SK-N-SH (cell line): ENCODE measurements around the gene PDIK1L. TPM values are rescaled to one million over a fixed set of nuclear protein-coding genes. Genes with fewer than 3 reads are reported as not detected.

Experiments used
- CTCF ChIA-PET: fragments of 300-600, 350-600 bp; formaldehyde crosslinking; extraction: SDS; loops from one replicate; lab custom pipeline; 2021; lab: Yijun Ruan, JAX
- POLR2A ChIA-PET: fragments of 350-600 bp; sonication (Branson Sonifier 250); formaldehyde crosslinking; extraction: SDS; loops from one replicate; lab custom pipeline; 2020; ENCODE audit warnings: antibody characterized with exemption, inconsistent platforms; lab: Yijun Ruan, JAX
- DNase-seq: peaks from one replicate; pipeline ENCODE4 v3.0.0; 2012
- H2AFZ ChIP-seq: fragments of 200-600 bp; sonication (generic); 2 replicates; pipeline ENCODE4 v1.8.1; 2016; ENCODE audit warnings: antibody characterized with exemption, mild to moderate bottlenecking, low read depth
- H3F3A ChIP-seq: fragments of 200-600 bp; sonication (generic); replicated peaks from 2 replicates; pipeline ENCODE3; 2016; ENCODE audit warnings: antibody characterized with exemption, mild to moderate bottlenecking; ENCODE audit not compliant: insufficient read depth
- H3K27ac ChIP-seq, 2 experiments: fragments of 200-500 bp in 1 of 2; fragments of 200-600 bp in 1 of 2; sonication (Bioruptor generic) in 1 of 2; sonication (generic), shearing (Covaris generic) in 1 of 2; 2 replicates each; pipeline versions ENCODE4 v1.5.1 to v1.6.1; 2014 to 2016; ENCODE audit warnings: low read depth in 2 of 2, inconsistent platforms in 1 of 2, low read length in 1 of 2, mild to moderate bottlenecking in 1 of 2, mixed read lengths in 1 of 2
- H3K27me3 ChIP-seq: fragments of 200-600 bp; sonication (generic), shearing (Covaris generic); 2 replicates; pipeline ENCODE4 v1.6.1; 2016; ENCODE audit warnings: mixed run types; ENCODE audit not compliant: insufficient read depth
- H3K36me3 ChIP-seq, 2 experiments: fragments of 200-500 bp in 1 of 2; fragments of 200-600 bp in 1 of 2; sonication (Bioruptor generic) in 1 of 2; sonication (generic) in 1 of 2; replicated peaks in 1 of 2; 2 replicates each; pipeline versions ENCODE3 to v1.5.1; 2014 to 2016; ENCODE audit warnings: low read length in 1 of 2, mild to moderate bottlenecking in 1 of 2; ENCODE audit not compliant: insufficient read depth in 2 of 2, control insufficient read depth in 1 of 2
- H3K4me1 ChIP-seq, 2 experiments: fragments of 200-500 bp in 1 of 2; fragments of 200-600 bp in 1 of 2; sonication (Bioruptor generic) in 1 of 2; sonication (generic), shearing (Covaris generic) in 1 of 2; 2 replicates each; pipeline versions ENCODE4 v1.5.1 to v1.6.1; 2014 to 2016; ENCODE audit warnings: low read depth in 1 of 2, low read length in 1 of 2, mixed run types in 1 of 2; ENCODE audit not compliant: insufficient read depth in 2 of 2, control insufficient read depth in 1 of 2
- H3K4me2 ChIP-seq: fragments of 200-600 bp; sonication (generic), shearing (Covaris generic); 2 replicates; pipeline ENCODE4 v1.6.1; 2017; ENCODE audit warnings: mixed run types
- H3K4me3 ChIP-seq, 2 experiments: fragments of 200-500 bp in 1 of 2; fragments of 200-600 bp in 1 of 2; sonication (Bioruptor generic) in 1 of 2; sonication (generic), shearing (Covaris generic) in 1 of 2; 2 replicates each; pipeline versions ENCODE4 v1.5.1 to v1.8.1; 2014 to 2016; ENCODE audit warnings: low read depth in 2 of 2, inconsistent platforms in 1 of 2, low read length in 1 of 2, mild to moderate bottlenecking in 1 of 2, mixed read lengths in 1 of 2, moderate library complexity in 1 of 2
- H3K79me2 ChIP-seq: fragments of 200-600 bp; sonication (generic); 2 replicates; pipeline ENCODE4 v1.8.1; 2017; ENCODE audit warnings: mild to moderate bottlenecking; ENCODE audit not compliant: insufficient read depth
- H3K9ac ChIP-seq: fragments of 200-600 bp; sonication (generic); 2 replicates; pipeline ENCODE4 v1.6.1; 2017; ENCODE audit warnings: mixed run types
- H3K9me2 ChIP-seq: fragments of 200-600 bp; sonication (generic); 2 replicates; pipeline ENCODE4 v1.6.1; 2017; ENCODE audit warnings: mixed run types
- H3K9me3 ChIP-seq: fragments of 200-600 bp; sonication (generic); 2 replicates; pipeline ENCODE4 v1.6.1; 2017; ENCODE audit warnings: mixed run types, mild to moderate bottlenecking, moderate library complexity
- H4K20me1 ChIP-seq: fragments of 200-600 bp; sonication (generic); 2 replicates; pipeline ENCODE4 v1.6.1; 2017; ENCODE audit warnings: mild to moderate bottlenecking, mixed run types; ENCODE audit not compliant: insufficient read depth
- CHD2 ChIP-seq: fragments of 150-350 bp; IDR thresholded peaks from 2 replicates; pipeline ENCODE4 v1.6.1; 2018; ENCODE audit warnings: low read length; ENCODE audit not compliant: partially characterized antibody
- ELF1 ChIP-seq: IDR thresholded peaks from 2 replicates; pipeline ENCODE4 v1.4.0; 2012
- EP300 ChIP-seq, 2 experiments: IDR thresholded peaks; 2 replicates each; pipeline versions ENCODE4 v1.4.0 to v1.6.1; 2012; ENCODE audit warnings: borderline replicate concordance in 1 of 2, low read depth in 1 of 2, low read length in 1 of 2
- FOXM1 ChIP-seq: IDR thresholded peaks from 2 replicates; pipeline ENCODE4 v1.4.0; 2012; ENCODE audit warnings: low read depth, mild to moderate bottlenecking
- GABPA ChIP-seq: IDR thresholded peaks from 2 replicates; pipeline ENCODE4 v1.4.0; 2012; ENCODE audit warnings: low read depth, mild to moderate bottlenecking
- GATA2 ChIP-seq: sonication (generic); formaldehyde crosslinking; IDR thresholded peaks from 2 replicates; pipeline ENCODE4 v1.5.0; 2020; ENCODE audit warnings: mild to moderate bottlenecking, missing genetic modification reagents
- MEF2A ChIP-seq: IDR thresholded peaks from 2 replicates; pipeline ENCODE4 v1.4.0; 2012; ENCODE audit warnings: low read depth, borderline replicate concordance
- NRF1 ChIP-seq: IDR thresholded peaks from 2 replicates; pipeline ENCODE4 v1.6.1; 2012; ENCODE audit warnings: low read depth, mild to moderate bottlenecking, low read length
- POLR2AphosphoS5 ChIP-seq: IDR thresholded peaks from 2 replicates; pipeline ENCODE4 v1.6.1; 2012; ENCODE audit warnings: low read depth, low read length
- RAD21 ChIP-seq: IDR thresholded peaks from 2 replicates; pipeline ENCODE4 v1.6.1; 2012; ENCODE audit warnings: mild to moderate bottlenecking, low read length
- RCOR1 ChIP-seq: fragments of 150-350 bp; IDR thresholded peaks from 2 replicates; pipeline ENCODE4 v1.6.1; 2017; ENCODE audit warnings: antibody characterized with exemption, low read length
- RFX5 ChIP-seq: IDR thresholded peaks from 2 replicates; pipeline ENCODE4 v1.6.1; 2012; ENCODE audit warnings: mild to moderate bottlenecking, improper control_type of control experiment, low read length
- SIN3A ChIP-seq: IDR thresholded peaks from 2 replicates; pipeline ENCODE4 v1.6.1; 2012; ENCODE audit warnings: low read depth, mild to moderate bottlenecking, low read length, moderate library complexity, borderline replicate concordance
- TEAD4 ChIP-seq: IDR thresholded peaks from 2 replicates; pipeline ENCODE4 v1.4.0; 2012; ENCODE audit warnings: mild to moderate bottlenecking, borderline replicate concordance; ENCODE audit not compliant: insufficient read depth
- YY1 ChIP-seq: IDR thresholded peaks from 2 replicates; pipeline ENCODE4 v1.4.0; 2012; ENCODE audit warnings: low read depth, mild to moderate bottlenecking
- WGBS: methylation state at CpG from one replicate; pipeline ENCODE4 v1.1.6; 2017; ENCODE audit warnings: low lambda C conversion rate; 5-methylcytosine and 5-hydroxymethylcytosine counted together
- polyA plus RNA-seq, 3 experiments: library from polyadenylated mRNA; depleted of rRNA; stranded (reverse); fragments of >200 nt; gene quantifications; 2 replicates each; pipeline ENCODE4 v1.2.3, GENCODE V29; 2012
- TF ChIP-seq, protein P1 (sequence below): IDR thresholded peaks from 2 replicates; pipeline ENCODE4 v1.4.0; 2012; ENCODE audit warnings: low read depth, borderline replicate concordance
- TF ChIP-seq, protein P2 (sequence below): IDR thresholded peaks from 2 replicates; pipeline ENCODE4 v1.4.0; 2012; ENCODE audit warnings: low read depth
- TF ChIP-seq, protein P3 (sequence below): fragments of 150-350 bp; IDR thresholded peaks from 2 replicates; pipeline ENCODE4 v1.6.1; 2017; ENCODE audit warnings: antibody characterized with exemption, low read length, low read depth, borderline replicate concordance
- TF ChIP-seq, protein P4 (sequence below): fragments of 200-600 bp; sonication (generic); IDR thresholded peaks from 2 replicates; pipeline ENCODE4 v1.6.1; 2017; ENCODE audit warnings: antibody characterized with exemption, mild to moderate bottlenecking, moderate library complexity
- TF ChIP-seq, protein P5 (sequence below): fragments of 150-350 bp; IDR thresholded peaks from 2 replicates; pipeline ENCODE4 v1.6.1; 2016; ENCODE audit warnings: mild to moderate bottlenecking, low read depth, low read length

Gene PDIK1L
- polyA plus RNA-seq, 1 of the 3 experiments (the other 2 are of a cell fraction), result 1.2 TPM

DNA sequence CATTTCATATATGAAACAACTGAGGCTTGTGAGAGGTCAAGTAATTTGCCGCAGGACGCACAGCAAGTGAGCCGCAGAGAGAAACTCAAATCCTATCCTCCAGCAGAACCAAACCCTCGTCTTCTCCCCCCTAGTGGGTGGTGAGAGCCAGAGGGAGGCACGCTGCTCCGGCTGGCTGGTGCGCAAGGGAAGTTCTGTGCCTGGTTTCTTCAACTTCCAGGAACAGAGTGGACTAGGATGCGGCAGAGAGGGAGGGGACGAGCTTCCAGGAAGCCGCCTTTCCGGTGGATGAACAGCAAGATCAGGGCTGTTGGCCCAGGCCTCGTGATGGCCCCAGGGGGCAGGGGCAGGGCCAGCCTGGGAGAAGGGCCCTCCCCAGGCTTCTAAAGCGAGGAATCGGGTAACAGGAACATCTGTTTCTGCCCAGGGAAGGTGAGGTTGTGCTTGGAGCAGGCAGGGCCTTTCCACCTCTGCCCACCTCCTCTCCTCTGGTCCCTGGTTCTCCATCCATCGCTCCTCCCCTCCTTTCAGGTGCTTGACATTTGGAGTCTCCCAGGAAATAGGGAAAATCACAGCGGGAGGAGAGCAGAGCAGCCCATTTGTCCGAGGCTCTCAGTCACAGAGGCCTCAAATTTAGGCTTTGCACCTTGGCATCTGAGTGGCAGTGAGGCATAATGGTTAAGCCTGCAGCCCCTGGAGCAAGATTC is 16.8 kb upstream of the PDIK1L start:
- no peak overlapping the region for H3K27ac ChIP-seq
- no peak overlapping the region for H2AFZ ChIP-seq
- WGBS, result 70% methylated on average over 12 of the region's 17 CpGs
- H3K9me2 ChIP-seq, result no peaks in the 10 kb centered on the region
- no peak overlapping the region for H3K4me3 ChIP-seq
- H3K36me3 ChIP-seq, result no peaks in the 10 kb centered on the region
- ChIA-PET CTCF (interaction anchor here (1.0 to 1.5 kb wide), 4 partner anchors 10 to 59 kb away, joined by 3 to 5 read pairs (median 4); no protein-coding TSS in a partner anchor), POLR2A (no interaction called here)
- no peaks in the 10 kb centered on the region; the same call in 1 of the 2 replicates for H3K27me3 ChIP-seq
- H3K4me2 ChIP-seq, result no peak overlapping the region
- H3K79me2 ChIP-seq, result no peaks in the 10 kb centered on the region
- no peaks in the 10 kb centered on the region for H3K9me3 ChIP-seq
- TF ChIP-seq SIN3A (no peak), TEAD4 (no peak), CHD2 (no peak), RAD21 (no peak), YY1 (no peak), FOXM1 (no peak), EP300 (IDR thresholded peaks at IDR 0.05; ENCODE audit: borderline replicate concordance in 1 of 2, low read depth in 1 of 2, low read length in 1 of 2) (no peak), RFX5 (no peak), ELF1 (no peak), GABPA (no peak), MEF2A (no peak), GATA2 (CRISPR knock-in tag) (no peak), POLR2AphosphoS5 (no peak), NRF1 (no peak), RCOR1 (no peak)
- TF ChIP-seq, protein P1, sequence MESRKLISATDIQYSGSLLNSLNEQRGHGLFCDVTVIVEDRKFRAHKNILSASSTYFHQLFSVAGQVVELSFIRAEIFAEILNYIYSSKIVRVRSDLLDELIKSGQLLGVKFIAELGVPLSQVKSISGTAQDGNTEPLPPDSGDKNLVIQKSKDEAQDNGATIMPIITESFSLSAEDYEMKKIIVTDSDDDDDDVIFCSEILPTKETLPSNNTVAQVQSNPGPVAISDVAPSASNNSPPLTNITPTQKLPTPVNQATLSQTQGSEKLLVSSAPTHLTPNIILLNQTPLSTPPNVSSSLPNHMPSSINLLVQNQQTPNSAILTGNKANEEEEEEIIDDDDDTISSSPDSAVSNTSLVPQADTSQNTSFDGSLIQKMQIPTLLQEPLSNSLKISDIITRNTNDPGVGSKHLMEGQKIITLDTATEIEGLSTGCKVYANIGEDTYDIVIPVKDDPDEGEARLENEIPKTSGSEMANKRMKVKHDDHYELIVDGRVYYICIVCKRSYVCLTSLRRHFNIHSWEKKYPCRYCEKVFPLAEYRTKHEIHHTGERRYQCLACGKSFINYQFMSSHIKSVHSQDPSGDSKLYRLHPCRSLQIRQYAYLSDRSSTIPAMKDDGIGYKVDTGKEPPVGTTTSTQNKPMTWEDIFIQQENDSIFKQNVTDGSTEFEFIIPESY, result no peak
- TF ChIP-seq, protein P2, sequence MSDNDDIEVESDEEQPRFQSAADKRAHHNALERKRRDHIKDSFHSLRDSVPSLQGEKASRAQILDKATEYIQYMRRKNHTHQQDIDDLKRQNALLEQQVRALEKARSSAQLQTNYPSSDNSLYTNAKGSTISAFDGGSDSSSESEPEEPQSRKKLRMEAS, result no peak
- TF ChIP-seq, protein P3, sequence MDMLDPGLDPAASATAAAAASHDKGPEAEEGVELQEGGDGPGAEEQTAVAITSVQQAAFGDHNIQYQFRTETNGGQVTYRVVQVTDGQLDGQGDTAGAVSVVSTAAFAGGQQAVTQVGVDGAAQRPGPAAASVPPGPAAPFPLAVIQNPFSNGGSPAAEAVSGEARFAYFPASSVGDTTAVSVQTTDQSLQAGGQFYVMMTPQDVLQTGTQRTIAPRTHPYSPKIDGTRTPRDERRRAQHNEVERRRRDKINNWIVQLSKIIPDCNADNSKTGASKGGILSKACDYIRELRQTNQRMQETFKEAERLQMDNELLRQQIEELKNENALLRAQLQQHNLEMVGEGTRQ, result no peak
- TF ChIP-seq, protein P4, sequence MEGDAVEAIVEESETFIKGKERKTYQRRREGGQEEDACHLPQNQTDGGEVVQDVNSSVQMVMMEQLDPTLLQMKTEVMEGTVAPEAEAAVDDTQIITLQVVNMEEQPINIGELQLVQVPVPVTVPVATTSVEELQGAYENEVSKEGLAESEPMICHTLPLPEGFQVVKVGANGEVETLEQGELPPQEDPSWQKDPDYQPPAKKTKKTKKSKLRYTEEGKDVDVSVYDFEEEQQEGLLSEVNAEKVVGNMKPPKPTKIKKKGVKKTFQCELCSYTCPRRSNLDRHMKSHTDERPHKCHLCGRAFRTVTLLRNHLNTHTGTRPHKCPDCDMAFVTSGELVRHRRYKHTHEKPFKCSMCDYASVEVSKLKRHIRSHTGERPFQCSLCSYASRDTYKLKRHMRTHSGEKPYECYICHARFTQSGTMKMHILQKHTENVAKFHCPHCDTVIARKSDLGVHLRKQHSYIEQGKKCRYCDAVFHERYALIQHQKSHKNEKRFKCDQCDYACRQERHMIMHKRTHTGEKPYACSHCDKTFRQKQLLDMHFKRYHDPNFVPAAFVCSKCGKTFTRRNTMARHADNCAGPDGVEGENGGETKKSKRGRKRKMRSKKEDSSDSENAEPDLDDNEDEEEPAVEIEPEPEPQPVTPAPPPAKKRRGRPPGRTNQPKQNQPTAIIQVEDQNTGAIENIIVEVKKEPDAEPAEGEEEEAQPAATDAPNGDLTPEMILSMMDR, result no peak
- TF ChIP-seq, protein P5, sequence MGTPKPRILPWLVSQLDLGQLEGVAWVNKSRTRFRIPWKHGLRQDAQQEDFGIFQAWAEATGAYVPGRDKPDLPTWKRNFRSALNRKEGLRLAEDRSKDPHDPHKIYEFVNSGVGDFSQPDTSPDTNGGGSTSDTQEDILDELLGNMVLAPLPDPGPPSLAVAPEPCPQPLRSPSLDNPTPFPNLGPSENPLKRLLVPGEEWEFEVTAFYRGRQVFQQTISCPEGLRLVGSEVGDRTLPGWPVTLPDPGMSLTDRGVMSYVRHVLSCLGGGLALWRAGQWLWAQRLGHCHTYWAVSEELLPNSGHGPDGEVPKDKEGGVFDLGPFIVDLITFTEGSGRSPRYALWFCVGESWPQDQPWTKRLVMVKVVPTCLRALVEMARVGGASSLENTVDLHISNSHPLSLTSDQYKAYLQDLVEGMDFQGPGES, result no peak
- H3K4me1 ChIP-seq, result peaks cover 0 to 12% of the 10 kb centered on the region in 2 experiments; a peak in 1 of 4 replicates
- peak; percentile 61 for DNase-seq
- no peaks in the 10 kb centered on the region for H4K20me1 ChIP-seq
- no peaks in the 10 kb centered on the region for H3F3A ChIP-seq
- H3K9ac ChIP-seq, result no peak overlapping the region
